Measurements from ENCODE around the gene SLC13A4. TPM values are rescaled to one million over a fixed set of nuclear protein-coding genes. Genes with fewer than 3 reads are reported as not detected.

SLC13A4 gene
- polyA plus RNA-seq, 3 donors from 2014 or later = not detected

- DNase-seq = no peak
- peaks cover 0 to 9% (median 7%) of the 10 kb centered on the region in 3 donors for H3K36me3 Mint-ChIP-seq
- peaks cover 43 to 65% of the 10 kb centered on the region in 2 donors for H3K4me1 Mint-ChIP-seq
- no peak overlapping the region for H3K27ac Mint-ChIP-seq
- no peaks in the 10 kb centered on the region for H3K9me3 Mint-ChIP-seq
- peaks cover 3 to 7% (median 5%) of the 10 kb centered on the region in 3 donors for H3K27me3 Mint-ChIP-seq (ENCODE audit: low read depth in 3 of 3)
- H3K4me3 Mint-ChIP-seq = no peak overlapping the region
Measured at GRCh38 chr7:135666156-135666555, 61.8 kb downstream of the SLC13A4 start.

GRCh38 chr7:135665042-135665441 is 62.9 kb downstream of the SLC13A4 start:
- peaks cover 0 to 9% (median 7%) of the 10 kb centered on the region in 3 donors for H3K36me3 Mint-ChIP-seq
- no peaks in the 10 kb centered on the region for H3K9me3 Mint-ChIP-seq
- H3K27me3 Mint-ChIP-seq (ENCODE audit: low read depth in 3 of 3) = peaks cover 3 to 7% (median 5%) of the 10 kb centered on the region in 3 donors
- DNase-seq = no peak
- peaks cover 43 to 64% of the 10 kb centered on the region in 2 donors for H3K4me1 Mint-ChIP-seq
- H3K4me3 Mint-ChIP-seq = peak overlapping the region in 2 of 5 donors; percentile 39 to 69
- H3K27ac Mint-ChIP-seq = peak overlapping the region in 1 of 6 donors; percentile 1

- Mint-ChIP-seq H3K4me1 (peaks cover 41 to 54% of the 10 kb centered on the region in 2 donors), H3K27me3 (ENCODE audit: low read depth in 3 of 3) (peaks cover 5 to 7% (median 7%) of the 10 kb centered on the region in 3 donors), H3K36me3 (peaks cover 0 to 7% (median 6%) of the 10 kb centered on the region in 3 donors), H3K9me3 (no peaks in the 10 kb centered on the region), H3K27ac (peak overlapping the region in 4 of 6 donors; percentile 53 to 76 (median 70)), H3K4me3 (peak overlapping the region; percentile 71 to 96 (median 80))
- no peak for DNase-seq
Measured at GRCh38 chr7:135664046-135664589, 63.9 kb downstream of the SLC13A4 start.

GRCh38 chr7:135662373-135663114 is 65.4 kb downstream of the SLC13A4 start, which contains the start of gene STMP1:
STMP1 (plus strand) TSS chr7:135662514.
- H3K27me3 Mint-ChIP-seq (ENCODE audit: low read depth in 3 of 3) = peaks cover 5 to 9% (median 7%) of the 10 kb centered on the region in 3 donors
- DNase-seq = peak; percentile 94 to 95 (median 95)
- H3K9me3 Mint-ChIP-seq = no peaks in the 10 kb centered on the region
- H3K4me1 Mint-ChIP-seq = peaks cover 31 to 41% of the 10 kb centered on the region in 2 donors
- H3K27ac Mint-ChIP-seq = peak within 1 kb of the TSS; percentile 86 to 97 (median 94)
- peaks cover 0 to 3% (median 3%) of the 10 kb centered on the region in 3 donors for H3K36me3 Mint-ChIP-seq
- peak within 1 kb of the TSS; percentile 96 to 99 (median 97) for H3K4me3 Mint-ChIP-seq

GRCh38 chr7:135662123-135662372 is 65.9 kb downstream of the SLC13A4 start:
- Mint-ChIP-seq H3K4me3 (peak overlapping the region; percentile 96 to 99 (median 97)), H3K4me1 (peaks cover 31 to 41% of the 10 kb centered on the region in 2 donors), H3K27ac (peak overlapping the region; percentile 70 to 97 (median 89)), H3K36me3 (peaks cover 0 to 3% (median 3%) of the 10 kb centered on the region in 3 donors), H3K27me3 (ENCODE audit: low read depth in 3 of 3) (peaks cover 5 to 11% (median 7%) of the 10 kb centered on the region in 3 donors), H3K9me3 (no peaks in the 10 kb centered on the region)
- DNase-seq = no peak

- peaks cover 0 to 3% (median under 1%) of the 10 kb centered on the region in 3 donors for H3K36me3 Mint-ChIP-seq
- peak overlapping the region; percentile 70 to 97 (median 89) for H3K27ac Mint-ChIP-seq
- H3K4me1 Mint-ChIP-seq = peaks cover 31 to 37% of the 10 kb centered on the region in 2 donors
- peak overlapping the region; percentile 96 to 99 (median 97) for H3K4me3 Mint-ChIP-seq
- H3K27me3 Mint-ChIP-seq (ENCODE audit: low read depth in 3 of 3) = peaks cover 5 to 11% (median 7%) of the 10 kb centered on the region in 3 donors
- no peak for DNase-seq
- no peaks in the 10 kb centered on the region for H3K9me3 Mint-ChIP-seq
Measured at GRCh38 chr7:135661311-135662122, 66.5 kb downstream of the SLC13A4 start.

- H3K4me1 Mint-ChIP-seq = peaks cover 21 to 22% of the 10 kb centered on the region in 2 donors
- H3K27ac Mint-ChIP-seq = no peak overlapping the region
- peaks cover 5 to 11% (median 7%) of the 10 kb centered on the region in 3 donors for H3K27me3 Mint-ChIP-seq (ENCODE audit: low read depth in 3 of 3)
- no peak overlapping the region for H3K4me3 Mint-ChIP-seq
- no peak for DNase-seq
- H3K36me3 Mint-ChIP-seq = peaks cover 0 to 3% (median 0%) of the 10 kb centered on the region in 3 donors
- no peaks in the 10 kb centered on the region for H3K9me3 Mint-ChIP-seq
Measured at GRCh38 chr7:135659159-135659846, 68.7 kb downstream of the SLC13A4 start.

GRCh38 chr7:135658564-135658963 is 69.4 kb downstream of the SLC13A4 start:
- peaks cover 5 to 11% (median 7%) of the 10 kb centered on the region in 3 donors for H3K27me3 Mint-ChIP-seq (ENCODE audit: low read depth in 3 of 3)
- H3K4me3 Mint-ChIP-seq = no peak overlapping the region
- no peak for DNase-seq
- peaks cover 17 to 21% of the 10 kb centered on the region in 2 donors for H3K4me1 Mint-ChIP-seq
- peaks cover 0 to 3% (median 0%) of the 10 kb centered on the region in 3 donors for H3K36me3 Mint-ChIP-seq
- H3K9me3 Mint-ChIP-seq = no peaks in the 10 kb centered on the region
- H3K27ac Mint-ChIP-seq = no peak overlapping the region

- Mint-ChIP-seq H3K27ac (no peak overlapping the region), H3K4me3 (no peak overlapping the region), H3K4me1 (no peaks in the 10 kb centered on the region), H3K27me3 (ENCODE audit: low read depth in 3 of 3) (peaks cover 0 to 4% (median 0%) of the 10 kb centered on the region in 3 donors), H3K36me3 (peaks cover 0 to 5% (median 0%) of the 10 kb centered on the region in 3 donors), H3K9me3 (no peaks in the 10 kb centered on the region)
- no peak for DNase-seq
Measured at GRCh38 chr7:135653340-135654080, 74.5 kb downstream of the SLC13A4 start.

GRCh38 chr7:135650831-135651573 is 77.0 kb downstream of the SLC13A4 start:
- no peak for DNase-seq
- H3K36me3 Mint-ChIP-seq = peaks cover 5 to 11% (median 9%) of the 10 kb centered on the region in 3 donors
- peak overlapping the region in 3 of 6 donors; percentile 12 to 25 (median 14) for H3K27ac Mint-ChIP-seq
- no peak overlapping the region for H3K4me3 Mint-ChIP-seq
- no peaks in the 10 kb centered on the region for H3K27me3 Mint-ChIP-seq (ENCODE audit: low read depth in 3 of 3)
- no peaks in the 10 kb centered on the region for H3K9me3 Mint-ChIP-seq
- no peaks in the 10 kb centered on the region for H3K4me1 Mint-ChIP-seq

GRCh38 chr7:135648235-135648634 is 79.8 kb downstream of the SLC13A4 start:
- no peaks in the 10 kb centered on the region for H3K4me1 Mint-ChIP-seq
- no peak overlapping the region for H3K27ac Mint-ChIP-seq
- peaks cover 14 to 30% (median 15%) of the 10 kb centered on the region in 3 donors for H3K36me3 Mint-ChIP-seq
- no peak for DNase-seq
- no peaks in the 10 kb centered on the region for H3K27me3 Mint-ChIP-seq (ENCODE audit: low read depth in 3 of 3)
- no peak overlapping the region for H3K4me3 Mint-ChIP-seq
- no peaks in the 10 kb centered on the region for H3K9me3 Mint-ChIP-seq

- Mint-ChIP-seq H3K4me1 (no peaks in the 10 kb centered on the region), H3K4me3 (no peak overlapping the region), H3K9me3 (no peaks in the 10 kb centered on the region), H3K36me3 (peaks cover 14 to 30% (median 15%) of the 10 kb centered on the region in 3 donors), H3K27ac (no peak overlapping the region), H3K27me3 (ENCODE audit: low read depth in 3 of 3) (no peaks in the 10 kb centered on the region)
- no peak for DNase-seq
Measured at GRCh38 chr7:135647755-135648154, 80.2 kb downstream of the SLC13A4 start.
